ELF-1 (cell line): ENCODE data around the gene GRIK3.
A peak's percentile ranks its signal among the peaks of the same experiment; 100 is the strongest.

Experiments used
- DNase-seq: peaks from one replicate; pipeline ENCODE4 v3.0.0-alpha.2; 2016; ENCODE audit warnings: low read depth, low spot score

The GRIK3 gene

GRCh38 chr1:36880155-36881067, 153.9 kb downstream of the GRIK3 start:
- DNase-seq: peak; percentile 0

- no peak for DNase-seq
Measured at GRCh38 chr1:36879613-36880012, 154.7 kb downstream of the GRIK3 start.

- DNase-seq: no peak
Measured at GRCh38 chr1:36876990-36877389, 157.3 kb downstream of the GRIK3 start.

- DNase-seq: no peak
Measured at GRCh38 chr1:36874271-36875060, 159.8 kb downstream of the GRIK3 start.

- no peak for DNase-seq
Measured at GRCh38 chr1:36872858-36873257, 161.5 kb downstream of the GRIK3 start.

GRCh38 chr1:36872126-36872754, 162.1 kb downstream of the GRIK3 start:
- DNase-seq: no peak

- DNase-seq: no peak
Measured at GRCh38 chr1:36871146-36871971, 163.0 kb downstream of the GRIK3 start.

GRCh38 chr1:36869826-36870225, 164.5 kb downstream of the GRIK3 start:
- no peak for DNase-seq

GRCh38 chr1:36869054-36869453, 165.3 kb downstream of the GRIK3 start:
- no peak for DNase-seq

- DNase-seq: no peak
Measured at GRCh38 chr1:36867575-36867974, 166.7 kb downstream of the GRIK3 start.

- no peak for DNase-seq
Measured at GRCh38 chr1:36866169-36866814, 168.0 kb downstream of the GRIK3 start.

- DNase-seq: no peak
Measured at GRCh38 chr1:36865602-36865900, 168.8 kb downstream of the GRIK3 start.

- no peak for DNase-seq
Measured at GRCh38 chr1:36864823-36865601, 169.3 kb downstream of the GRIK3 start.

- DNase-seq: peak; percentile 55
Measured at GRCh38 chr1:36864182-36864822, 170.0 kb downstream of the GRIK3 start.

- no peak for DNase-seq
Measured at GRCh38 chr1:36863500-36863899, 170.8 kb downstream of the GRIK3 start.

GRCh38 chr1:36863061-36863460, 171.3 kb downstream of the GRIK3 start:
- DNase-seq: no peak

GRCh38 chr1:36861375-36861774, 172.9 kb downstream of the GRIK3 start:
- DNase-seq: no peak

GRCh38 chr1:36859926-36860325, 174.4 kb downstream of the GRIK3 start:
- DNase-seq: no peak

- no peak for DNase-seq
Measured at GRCh38 chr1:36858981-36859380, 175.3 kb downstream of the GRIK3 start.

- no peak for DNase-seq
Measured at GRCh38 chr1:36858553-36858952, 175.8 kb downstream of the GRIK3 start.
